Endothelial cell (in vitro differentiated cells): Measurements from ENCODE around the gene ZDHHC3. TPM values are rescaled to one million over a fixed set of nuclear protein-coding genes. Genes with fewer than 3 reads are reported as not detected.

Experiments
- DNase-seq: peaks from one replicate; pipeline ENCODE4 v3.0.0; 2021; ENCODE audit warnings: low spot score
- H3K27ac Mint-ChIP-seq: one replicate; pipeline ENCODE4 v1.8.0; 2021; ENCODE audit warnings: mixed read lengths, inconsistent platforms; ENCODE audit not compliant: unreplicated experiment
- H3K27me3 Mint-ChIP-seq: one replicate; pipeline ENCODE4 v1.8.0; 2021; ENCODE audit warnings: mild to moderate bottlenecking, moderate library complexity, mixed read lengths, inconsistent platforms; ENCODE audit not compliant: unreplicated experiment
- H3K36me3 Mint-ChIP-seq: one replicate; pipeline ENCODE4 v1.8.0; 2021; ENCODE audit warnings: mild to moderate bottlenecking, low read depth, mixed read lengths, inconsistent platforms; ENCODE audit not compliant: unreplicated experiment
- H3K4me1 Mint-ChIP-seq: one replicate; pipeline ENCODE4 v1.8.0; 2021; ENCODE audit warnings: mild to moderate bottlenecking, mixed read lengths, inconsistent platforms; ENCODE audit not compliant: unreplicated experiment
- H3K4me3 Mint-ChIP-seq: one replicate; pipeline ENCODE4 v1.8.0; 2021; ENCODE audit warnings: mild to moderate bottlenecking, mixed read lengths, inconsistent platforms; ENCODE audit not compliant: unreplicated experiment
- H3K9me3 Mint-ChIP-seq: one replicate; pipeline ENCODE4 v1.8.0; 2021; ENCODE audit warnings: mixed read lengths, inconsistent platforms; ENCODE audit not compliant: unreplicated experiment
- CTCF ChIP-seq: fragments of 200-600 bp; sonication (generic); IDR thresholded peaks from one replicate; pipeline ENCODE4 v1.5.0; 2021; ENCODE audit warnings: antibody characterized with exemption; ENCODE audit not compliant: unreplicated experiment
- total RNA-seq: library from RNA; stranded (reverse); fragmentation: NEBNext Ultra II Directional; extraction: Animal tissue kit (Norgen Biotek cat#: 25700); gene quantifications from one replicate; pipeline ENCODE4 v1.2.1, GENCODE V29; 2021; ENCODE audit not compliant: unreplicated experiment

The ZDHHC3 gene
- total RNA-seq, 1 donor from 2014 or later = 135 TPM

DNA sequence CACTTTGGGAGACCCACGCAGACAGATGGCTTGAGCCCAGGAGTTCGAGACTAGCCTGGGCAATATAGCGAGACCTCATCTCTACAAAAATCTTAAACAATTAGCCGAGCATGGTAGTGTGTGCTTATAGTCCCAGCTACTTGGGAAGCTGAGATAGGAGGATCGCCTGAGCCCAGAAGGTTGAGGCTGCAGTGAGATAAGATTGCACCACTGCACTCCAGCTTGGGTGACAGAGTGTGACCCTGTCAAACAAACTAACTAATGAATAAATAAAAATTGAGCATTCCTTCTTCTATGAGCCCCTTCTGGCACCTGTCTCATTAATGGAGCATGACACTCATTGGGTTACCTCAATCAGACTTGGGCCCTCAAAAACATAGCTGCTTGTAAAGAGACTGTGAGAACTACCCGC, 7.5 kb downstream of the ZDHHC3 start:
- peaks cover 56% of the 10 kb centered on the region for H3K4me1 Mint-ChIP-seq

GRCh38 chr3:44966795-44967278, 9.1 kb downstream of the ZDHHC3 start:
- Mint-ChIP-seq H3K36me3 (peaks cover 6% of the 10 kb centered on the region), H3K27ac (no peak overlapping the region), H3K27me3 (peaks cover 2% of the 10 kb centered on the region), H3K4me3 (no peak overlapping the region), H3K9me3 (no peaks in the 10 kb centered on the region), H3K4me1 (peaks cover 71% of the 10 kb centered on the region)
- no peak for DNase-seq
- no peak for TF ChIP-seq CTCF

More for the DNA sequence above, 7.5 kb downstream of the ZDHHC3 start:
- no peak for TF ChIP-seq CTCF
- no peaks in the 10 kb centered on the region for H3K27me3 Mint-ChIP-seq
- no peak overlapping the region for H3K27ac Mint-ChIP-seq
- H3K4me3 Mint-ChIP-seq = peak overlapping the region; percentile 24
- H3K9me3 Mint-ChIP-seq = no peaks in the 10 kb centered on the region
- H3K36me3 Mint-ChIP-seq = peaks cover 6% of the 10 kb centered on the region
- no peak for DNase-seq

DNA sequence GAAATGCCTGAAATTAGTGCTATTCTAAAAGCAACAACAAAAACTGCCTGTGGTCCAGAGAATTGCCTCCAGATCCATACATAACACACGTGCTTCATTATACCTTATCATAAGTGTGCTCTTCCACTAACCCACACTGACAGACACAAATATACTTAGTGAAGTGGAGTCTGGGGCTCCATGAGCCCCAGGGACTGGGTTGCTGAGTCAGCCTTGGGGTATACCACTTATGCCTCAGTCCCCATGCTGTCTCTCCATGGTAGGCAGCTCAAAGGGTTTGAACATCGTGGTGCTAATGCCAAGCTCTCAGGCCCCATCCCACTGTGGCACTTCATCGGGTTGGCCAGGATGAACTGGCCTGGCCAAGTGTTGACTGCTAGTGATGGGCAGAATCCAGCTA, 10.8 kb downstream of the ZDHHC3 start:
- Mint-ChIP-seq H3K27me3 (peaks cover 2% of the 10 kb centered on the region), H3K4me1 (peaks cover 72% of the 10 kb centered on the region), H3K9me3 (no peaks in the 10 kb centered on the region), H3K4me3 (no peak overlapping the region), H3K36me3 (peaks cover 6% of the 10 kb centered on the region), H3K27ac (peak overlapping the region; percentile 46)
- TF ChIP-seq CTCF = no peak
- no peak for DNase-seq

DNA sequence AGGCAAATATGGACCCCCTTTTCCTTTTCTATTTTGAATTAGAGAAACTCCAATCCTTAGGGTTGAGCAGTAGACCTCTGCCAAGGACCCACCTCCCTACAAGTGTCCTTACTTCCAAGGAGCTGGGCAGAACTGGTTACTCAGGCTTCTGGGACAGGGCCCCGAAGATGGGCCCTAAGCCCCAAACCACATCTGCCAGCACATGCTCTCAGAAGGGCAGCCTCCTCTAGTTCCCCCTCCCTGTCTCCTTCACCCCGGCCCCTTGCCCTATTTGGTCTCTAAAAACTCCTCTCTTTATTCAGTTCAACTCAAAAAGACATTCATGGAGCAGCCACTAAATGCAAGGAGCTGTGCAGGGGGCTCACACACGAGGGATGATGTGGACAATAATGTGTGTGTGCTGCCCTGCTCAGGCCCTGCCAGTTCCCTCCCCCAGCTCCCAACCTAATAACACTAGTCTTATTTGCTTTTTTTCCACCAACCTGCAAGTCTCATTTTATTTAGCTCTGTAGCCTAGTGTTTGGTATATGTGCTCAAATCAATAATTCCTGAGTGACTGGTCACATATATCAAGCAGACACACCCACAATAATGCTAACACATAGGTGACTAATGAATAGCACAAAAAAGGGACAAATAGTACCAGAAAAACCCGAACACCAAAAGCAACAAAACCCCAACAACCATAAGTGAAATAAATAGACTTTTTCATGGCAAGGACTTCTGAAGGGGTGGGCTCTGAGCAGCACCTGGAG, 12.2 kb downstream of the ZDHHC3 start:
- Mint-ChIP-seq H3K36me3 (no peaks in the 10 kb centered on the region), H3K27ac (no peak overlapping the region), H3K9me3 (no peaks in the 10 kb centered on the region), H3K27me3 (peaks cover 2% of the 10 kb centered on the region), H3K4me3 (no peak overlapping the region), H3K4me1 (peaks cover 59% of the 10 kb centered on the region)
- TF ChIP-seq CTCF = no peak
- DNase-seq = no peak
